ENCODE results near the gene ALOXE3.

Gene ALOXE3

GRCh38 chr17:8141741-8142140 is 23.4 kb upstream of the ALOXE3 start:
- no peak for DNase-seq (ENCODE audit: low read depth)
- no peak for TF ChIP-seq CTCF (IDR thresholded peaks at IDR 0.05; ENCODE audit: low read depth, low read length)
- no peak for TF ChIP-seq MYC (IDR thresholded peaks at IDR 0.05; ENCODE audit: low read depth, low read length)
- H3K4me3 ChIP-seq (ENCODE audit: low read depth, low read length) = no peak overlapping the region

DNA sequence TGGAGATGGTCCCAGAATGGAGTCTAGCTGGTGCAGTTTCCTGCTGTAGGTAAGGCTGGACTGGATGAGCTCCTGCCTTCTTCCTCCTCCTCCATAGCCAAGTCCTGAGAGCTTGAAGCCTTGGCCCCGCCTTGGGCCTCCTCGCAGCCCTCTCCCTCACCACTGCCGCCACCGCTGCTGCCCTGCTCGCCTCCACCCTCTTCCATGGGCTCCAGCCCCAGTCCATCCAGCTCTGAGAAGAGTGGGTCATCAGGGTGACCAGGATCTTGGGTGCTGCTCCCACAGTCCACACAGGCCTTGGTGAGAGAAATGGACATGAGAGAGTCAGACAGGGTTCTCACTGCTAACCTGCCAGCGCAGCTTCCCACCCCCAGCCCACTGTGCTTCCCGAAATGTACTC is 22.7 kb upstream of the ALOXE3 start:
- no peak for DNase-seq (ENCODE audit: low read depth)
- H3K4me3 ChIP-seq (ENCODE audit: low read depth, low read length) = no peak overlapping the region
- TF ChIP-seq CTCF (IDR thresholded peaks at IDR 0.05; ENCODE audit: low read depth, low read length) = no peak
- no peak for TF ChIP-seq POLR2A (IDR thresholded peaks at IDR 0.05; ENCODE audit: extremely low read depth, insufficient read length)
- TF ChIP-seq, protein P1, sequence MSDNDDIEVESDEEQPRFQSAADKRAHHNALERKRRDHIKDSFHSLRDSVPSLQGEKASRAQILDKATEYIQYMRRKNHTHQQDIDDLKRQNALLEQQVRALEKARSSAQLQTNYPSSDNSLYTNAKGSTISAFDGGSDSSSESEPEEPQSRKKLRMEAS (IDR thresholded peaks at IDR 0.05; ENCODE audit: low read depth, low read length) = no peak
- TF ChIP-seq MYC (IDR thresholded peaks at IDR 0.05; ENCODE audit: low read depth, low read length) = no peak

DNA sequence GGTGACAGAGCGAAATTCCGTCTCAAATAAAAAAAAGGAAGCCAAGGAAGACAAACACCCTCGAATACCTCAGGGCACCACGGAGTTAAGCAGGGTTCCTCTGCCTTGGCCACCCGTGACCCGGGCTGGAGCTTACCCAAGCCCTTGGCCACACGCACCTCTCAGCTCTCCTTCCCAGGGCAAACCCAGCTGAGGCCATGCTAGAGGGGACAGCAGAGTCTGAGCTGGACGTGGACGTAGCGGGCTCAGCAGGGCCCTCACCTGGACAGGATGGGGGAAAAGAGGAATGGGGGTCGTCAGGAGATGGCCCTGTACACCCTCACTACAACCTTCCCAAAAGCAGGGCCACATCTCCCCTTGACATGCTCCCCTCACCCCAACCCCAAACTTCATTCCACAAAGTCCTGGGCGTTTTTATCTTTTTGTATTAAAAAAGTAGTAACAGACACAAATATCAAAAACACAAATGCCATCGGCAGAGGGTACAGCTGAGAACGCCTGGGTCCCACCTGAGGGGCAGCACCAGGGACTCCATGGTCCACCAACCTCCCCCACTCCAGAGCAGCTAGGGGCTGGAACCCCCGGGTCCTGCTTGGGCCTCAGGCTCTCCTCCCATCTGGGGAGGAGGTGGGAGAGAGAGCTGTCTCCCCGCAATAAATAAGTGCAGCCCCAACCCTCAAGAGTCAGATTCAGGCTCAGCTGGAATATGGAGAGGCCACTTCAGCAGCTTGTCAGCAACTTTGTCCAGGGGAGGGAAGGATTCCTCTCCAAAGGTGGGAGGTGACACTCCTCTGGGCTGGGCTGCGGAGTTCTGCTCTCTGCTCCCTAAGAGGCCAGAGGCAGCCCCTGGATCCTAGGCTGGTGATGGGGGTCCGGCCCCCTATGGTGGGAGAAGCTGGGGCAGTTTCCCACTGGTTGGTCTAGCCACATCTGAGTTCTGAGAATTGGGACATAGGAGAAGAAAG is 22.0 kb upstream of the ALOXE3 start:
- DNase-seq (ENCODE audit: low read depth) = no peak
- no peak overlapping the region for H3K4me3 ChIP-seq (ENCODE audit: low read depth, low read length)
- TF ChIP-seq, protein P1 (IDR thresholded peaks at IDR 0.05; ENCODE audit: low read depth, low read length) = no peak
- TF ChIP-seq POLR2A (IDR thresholded peaks at IDR 0.05; ENCODE audit: extremely low read depth, insufficient read length) (no peak), MYC (IDR thresholded peaks at IDR 0.05; ENCODE audit: low read depth, low read length) (no peak), CTCF (IDR thresholded peaks at IDR 0.05; ENCODE audit: low read depth, low read length) (no peak)

DNA sequence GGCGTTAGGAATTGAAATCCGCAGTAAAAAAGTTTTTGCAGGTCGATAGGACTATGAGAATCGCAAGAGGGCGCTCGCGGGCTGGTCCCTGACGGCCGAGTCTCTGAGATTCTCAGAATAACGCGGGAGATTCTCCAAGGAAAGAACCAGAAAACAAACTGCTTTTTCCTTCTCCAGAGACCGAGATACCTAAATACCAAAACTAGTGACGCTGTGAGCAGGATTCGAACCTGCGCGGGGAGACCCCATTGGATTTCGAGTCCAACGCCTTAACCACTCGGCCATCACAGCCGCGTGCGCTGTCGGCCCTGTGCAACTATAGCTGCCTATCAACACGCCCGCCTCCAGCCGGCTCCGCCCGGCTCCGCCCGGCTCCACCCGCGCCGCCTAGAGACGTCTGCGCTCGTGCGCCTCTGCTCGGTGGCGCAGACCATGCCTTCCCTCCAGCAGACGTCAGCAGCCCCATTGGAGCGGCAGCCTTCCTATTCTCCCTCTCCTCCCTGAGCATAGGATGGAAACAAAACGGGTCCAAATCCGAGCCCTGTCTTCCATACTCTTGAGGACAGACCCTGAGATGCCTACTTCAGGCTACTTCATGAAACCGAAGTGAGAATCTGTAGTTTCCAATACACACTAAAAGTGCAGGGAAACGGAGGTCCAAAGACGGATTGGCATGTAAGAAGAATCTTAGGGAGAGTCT is 20.5 kb upstream of the ALOXE3 start:
- peak overlapping the region; percentile 69 for H3K4me3 ChIP-seq (ENCODE audit: low read depth, low read length)
- TF ChIP-seq, protein P1 (IDR thresholded peaks at IDR 0.05; ENCODE audit: low read depth, low read length) = peak; percentile 82
- peak; percentile 71 for TF ChIP-seq CTCF (IDR thresholded peaks at IDR 0.05; ENCODE audit: low read depth, low read length)
- peak; percentile 54 for TF ChIP-seq POLR2A (IDR thresholded peaks at IDR 0.05; ENCODE audit: extremely low read depth, insufficient read length)
- TF ChIP-seq MYC (IDR thresholded peaks at IDR 0.05; ENCODE audit: low read depth, low read length) = peak; percentile 76
- DNase-seq (ENCODE audit: low read depth) = peak; percentile 93

DNA sequence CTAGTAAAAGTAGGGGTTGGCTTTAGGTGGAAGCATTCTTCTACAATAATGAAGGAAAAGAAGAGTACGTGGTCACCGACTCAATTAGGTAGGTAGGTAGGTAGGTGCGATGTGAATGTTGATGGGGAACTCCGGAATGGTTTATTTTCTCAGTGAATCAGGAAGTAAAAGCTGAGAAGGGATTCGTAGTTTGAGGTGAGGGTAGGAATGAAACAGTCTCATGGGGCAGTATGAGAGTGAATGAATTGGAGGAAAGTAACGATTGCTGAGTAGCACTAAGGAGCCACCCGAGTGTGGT is 20.0 kb upstream of the ALOXE3 start:
- DNase-seq (ENCODE audit: low read depth) = no peak
- H3K4me3 ChIP-seq (ENCODE audit: low read depth, low read length) = peak overlapping the region; percentile 55

More for the DNA sequence above, 20.0 kb upstream of the ALOXE3 start:
- TF ChIP-seq, protein P1 (IDR thresholded peaks at IDR 0.05; ENCODE audit: low read depth, low read length) = no peak
- no peak for TF ChIP-seq MYC (IDR thresholded peaks at IDR 0.05; ENCODE audit: low read depth, low read length)
- TF ChIP-seq POLR2A (IDR thresholded peaks at IDR 0.05; ENCODE audit: extremely low read depth, insufficient read length) = no peak
- no peak for TF ChIP-seq CTCF (IDR thresholded peaks at IDR 0.05; ENCODE audit: low read depth, low read length)
